Activated T-helper 9 cell treated with anti-CD3 and anti-CD28 coated beads, Interleukin-2, amount 50 U/mL, for 16 hours (primary cell): ENCODE measurements around the gene TSKS.

ENCODE experiments used
- DNase-seq: peaks from one replicate; pipeline ENCODE4 v3.0.0-alpha.2; 2020; ENCODE audit warnings: low read depth

The TSKS gene

DNA sequence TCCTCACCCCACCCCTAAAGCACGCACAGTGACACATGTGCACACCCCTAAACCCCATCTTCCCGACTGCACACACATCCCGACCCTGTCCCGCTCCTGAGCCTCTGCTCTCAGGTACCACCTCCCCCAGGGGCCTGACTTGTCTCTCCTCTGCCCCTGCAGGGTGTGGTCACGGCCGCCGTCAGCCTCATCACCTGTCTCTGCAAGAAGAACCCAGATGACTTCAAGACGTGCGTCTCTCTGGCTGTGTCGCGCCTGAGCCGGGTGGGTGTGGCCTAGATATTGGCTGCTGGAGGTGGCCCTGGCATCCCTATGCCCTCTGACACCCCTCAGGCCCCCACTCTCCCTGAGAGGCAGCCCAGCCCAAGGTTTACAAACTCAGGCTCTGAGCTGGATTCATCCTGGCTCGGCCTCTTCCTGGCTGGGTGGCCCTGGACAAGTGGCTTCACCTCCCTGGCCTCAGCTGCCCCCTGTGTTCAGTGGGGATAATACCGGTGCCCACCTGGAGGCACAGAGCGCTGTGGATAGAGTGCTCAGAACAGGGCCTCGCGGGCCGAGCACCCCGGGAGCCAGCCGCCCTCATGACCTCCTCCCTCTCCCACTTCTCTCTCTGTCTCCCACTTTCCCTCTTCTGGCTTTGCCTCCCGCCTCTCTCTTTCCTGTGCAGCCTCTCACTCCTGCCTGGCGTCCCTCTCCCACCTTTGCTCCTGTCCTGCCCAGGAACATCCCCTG lies 29.9 kb upstream of the TSKS start:
- no peak for DNase-seq

DNA sequence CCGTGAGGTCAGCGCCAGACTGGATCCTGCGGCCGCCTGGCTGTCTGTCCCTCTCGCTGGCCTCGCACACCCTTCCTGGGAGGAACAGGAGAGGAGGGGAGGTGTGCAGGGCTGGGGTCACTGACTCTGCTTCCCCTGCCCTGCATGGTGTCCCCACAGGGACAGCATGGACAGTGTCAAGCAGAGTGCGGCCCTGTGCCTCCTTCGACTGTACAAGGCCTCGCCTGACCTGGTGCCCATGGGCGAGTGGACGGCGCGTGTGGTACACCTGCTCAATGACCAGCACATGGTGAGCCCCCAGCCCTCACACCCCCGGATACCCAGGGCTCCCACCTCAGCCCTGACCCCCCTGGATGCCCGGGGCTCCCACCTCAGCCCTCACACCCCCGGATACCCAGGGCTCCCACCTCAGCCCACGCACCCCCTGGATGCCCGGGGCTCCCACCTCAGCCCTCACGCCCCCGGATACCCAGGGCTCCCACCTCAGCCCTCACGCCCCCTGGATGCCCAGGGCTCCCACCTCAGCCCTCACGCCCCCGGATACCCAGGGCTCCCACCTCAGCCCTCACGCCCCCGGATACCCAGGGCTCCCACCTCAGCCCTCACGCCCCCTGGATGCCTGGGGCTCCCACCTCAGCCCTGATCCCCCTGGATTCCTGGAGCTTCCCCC lies 28.8 kb upstream of the TSKS start:
- DNase-seq, result no peak

- no peak for DNase-seq
These were observed 27.8 kb upstream of the TSKS start for GRCh38 chr19:49790866-49791265.

DNA sequence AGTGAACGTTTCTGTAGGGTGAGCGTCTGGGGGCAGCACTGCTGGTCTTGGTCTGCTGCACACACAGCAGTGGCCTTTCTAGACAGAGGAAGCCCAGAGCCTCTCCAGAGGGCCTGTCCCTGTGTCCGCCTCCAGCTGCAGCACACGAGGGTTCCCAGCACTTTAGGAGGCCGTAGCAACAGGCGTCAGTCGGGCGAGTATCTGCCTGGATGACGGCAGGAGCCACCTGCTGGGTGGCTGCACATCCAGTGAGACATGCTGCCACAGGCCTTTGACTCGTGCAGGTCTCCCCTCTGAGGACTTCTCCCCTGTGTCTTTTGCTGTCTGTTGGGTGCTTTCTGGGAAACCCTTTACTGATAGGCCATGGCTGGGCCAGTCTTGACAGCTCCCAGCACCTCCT lies 25.8 kb upstream of the TSKS start:
- DNase-seq, result no peak

- no peak for DNase-seq
These were observed 24.6 kb upstream of the TSKS start for GRCh38 chr19:49787746-49788145.

DNA sequence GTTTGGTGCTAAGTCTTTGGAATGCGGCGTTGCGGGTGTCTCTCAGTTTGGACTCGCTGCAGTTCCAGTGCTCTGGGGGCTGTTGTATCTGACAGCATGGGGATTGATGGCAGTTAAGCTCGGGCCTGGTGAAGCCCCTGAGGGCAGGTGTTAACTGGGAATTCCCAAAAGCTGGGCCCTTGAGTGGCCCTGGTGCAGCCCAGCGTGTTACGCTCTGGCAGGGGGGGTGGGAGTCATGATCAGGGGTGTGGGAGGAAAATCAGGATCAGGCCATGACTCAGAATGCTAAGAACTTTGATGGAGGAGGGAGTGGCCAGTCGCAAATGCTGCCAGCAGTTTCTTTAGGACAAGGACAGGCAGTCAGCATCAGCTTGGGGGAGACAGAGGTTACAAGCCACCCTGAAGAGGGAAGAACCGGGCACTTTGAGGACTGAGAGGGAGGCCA lies 23.3 kb upstream of the TSKS start:
- no peak for DNase-seq

DNA sequence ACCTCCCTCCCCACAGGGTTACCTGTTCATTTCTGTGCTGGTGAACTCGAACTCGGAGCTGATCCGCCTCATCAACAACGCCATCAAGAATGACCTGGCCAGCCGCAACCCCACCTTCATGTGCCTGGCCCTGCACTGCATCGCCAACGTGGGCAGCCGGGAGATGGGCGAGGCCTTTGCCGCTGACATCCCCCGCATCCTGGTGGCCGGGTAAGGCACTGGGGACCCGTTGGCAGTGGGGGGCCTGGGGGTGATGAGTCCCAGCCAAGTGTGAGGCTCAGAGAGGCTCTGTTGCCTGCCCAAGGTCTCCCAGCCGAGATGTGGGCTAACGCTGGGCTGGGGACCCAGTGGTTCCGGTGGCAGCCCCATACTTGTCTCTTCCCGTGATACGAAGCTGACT lies 19.4 kb upstream of the TSKS start:
- no peak for DNase-seq

DNA sequence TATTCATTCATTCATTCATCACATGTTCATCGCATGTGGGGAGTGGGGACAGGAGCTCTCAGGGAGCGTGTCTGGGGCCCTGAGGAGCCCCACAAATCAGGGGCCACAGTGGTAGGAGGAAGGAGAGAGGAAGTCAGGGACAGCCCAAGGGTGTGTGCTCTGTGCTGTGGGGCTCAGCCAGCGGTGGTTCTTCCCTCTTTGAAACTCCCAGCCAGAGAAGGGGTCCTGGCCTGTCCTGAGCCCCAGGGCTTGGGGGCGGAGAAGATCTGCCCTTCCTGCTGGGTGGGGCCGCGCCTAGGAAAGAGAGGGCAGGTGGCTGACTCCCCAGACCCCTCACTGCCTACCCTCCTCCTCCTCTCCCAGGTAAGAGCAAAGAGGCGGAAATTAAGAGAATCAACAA lies 18.3 kb upstream of the TSKS start:
- DNase-seq, result no peak

DNA sequence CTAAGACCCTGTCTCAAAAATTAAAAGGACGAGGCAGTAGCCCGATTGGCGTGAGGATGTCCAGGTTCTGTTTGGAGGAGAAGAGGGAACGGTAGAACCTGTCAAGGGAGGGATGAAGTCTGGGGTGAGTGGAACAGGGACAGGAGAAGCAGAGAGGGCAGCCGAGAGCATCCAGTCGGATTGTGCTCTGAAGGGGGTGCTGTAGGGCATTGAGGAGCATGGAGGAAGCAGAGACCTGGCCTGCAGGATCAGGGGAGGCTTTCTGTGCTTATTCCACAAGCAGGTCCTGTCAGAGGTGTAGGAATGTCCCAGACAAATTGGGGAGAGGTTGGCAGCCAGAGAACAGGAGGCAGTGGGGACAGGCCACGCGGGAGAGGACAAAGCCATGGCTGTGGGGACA lies 17.8 kb upstream of the TSKS start:
- DNase-seq, result no peak

DNA sequence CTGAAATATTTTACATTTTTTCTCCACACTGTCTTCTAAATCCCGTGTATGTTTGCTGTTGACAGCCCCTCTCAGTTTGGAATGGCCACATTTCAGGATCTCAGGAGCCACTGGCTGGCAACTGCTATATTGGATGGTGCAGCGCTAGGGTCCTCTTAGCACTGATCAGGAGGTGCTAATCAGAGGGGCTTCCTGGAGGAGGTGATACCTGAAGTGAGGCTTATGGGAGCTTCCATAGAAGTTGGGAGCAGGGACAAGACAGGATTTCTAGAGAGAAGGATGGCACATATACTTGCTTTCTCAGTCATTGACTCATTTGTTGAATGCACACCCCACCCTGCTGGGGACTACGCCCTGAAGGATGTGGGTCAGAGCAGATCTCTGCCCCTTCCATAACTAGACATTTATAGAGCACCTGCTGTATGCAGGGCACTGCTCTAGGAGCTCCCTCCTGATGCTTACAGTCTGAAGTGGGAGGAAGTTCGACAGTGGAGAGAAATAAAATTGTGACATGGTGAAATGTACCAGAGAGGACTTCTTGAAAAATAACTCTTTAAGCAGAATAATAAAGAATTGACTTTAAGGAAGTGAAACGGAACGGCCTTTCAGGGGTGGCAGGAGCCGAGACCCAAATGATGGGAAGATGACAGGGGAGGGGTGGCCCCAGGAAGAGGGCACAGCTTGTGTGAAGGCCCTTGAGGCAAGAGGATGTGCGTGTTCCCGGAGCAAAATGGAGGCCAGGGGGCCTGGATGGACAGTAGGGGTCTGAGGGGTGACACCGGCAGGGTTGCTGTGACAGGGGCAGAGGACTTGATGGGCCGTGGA lies 16.8 kb upstream of the TSKS start:
- DNase-seq, result no peak

- DNase-seq, result no peak
These were observed 13.3 kb upstream of the TSKS start for GRCh38 chr19:49776371-49776764.

GRCh38 chr19:49775742-49776370 lies 12.8 kb upstream of the TSKS start:
- no peak for DNase-seq

- DNase-seq, result no peak
These were observed 11.9 kb upstream of the TSKS start for GRCh38 chr19:49774969-49775368.

- DNase-seq, result no peak
These were observed 10.7 kb upstream of the TSKS start for GRCh38 chr19:49773663-49774350.

GRCh38 chr19:49772850-49773432 lies 9.8 kb upstream of the TSKS start:
- DNase-seq, result no peak

GRCh38 chr19:49771674-49772139 lies 8.6 kb upstream of the TSKS start:
- DNase-seq, result no peak

- no peak for DNase-seq
These were observed 7.4 kb upstream of the TSKS start for GRCh38 chr19:49770529-49770928.

DNA sequence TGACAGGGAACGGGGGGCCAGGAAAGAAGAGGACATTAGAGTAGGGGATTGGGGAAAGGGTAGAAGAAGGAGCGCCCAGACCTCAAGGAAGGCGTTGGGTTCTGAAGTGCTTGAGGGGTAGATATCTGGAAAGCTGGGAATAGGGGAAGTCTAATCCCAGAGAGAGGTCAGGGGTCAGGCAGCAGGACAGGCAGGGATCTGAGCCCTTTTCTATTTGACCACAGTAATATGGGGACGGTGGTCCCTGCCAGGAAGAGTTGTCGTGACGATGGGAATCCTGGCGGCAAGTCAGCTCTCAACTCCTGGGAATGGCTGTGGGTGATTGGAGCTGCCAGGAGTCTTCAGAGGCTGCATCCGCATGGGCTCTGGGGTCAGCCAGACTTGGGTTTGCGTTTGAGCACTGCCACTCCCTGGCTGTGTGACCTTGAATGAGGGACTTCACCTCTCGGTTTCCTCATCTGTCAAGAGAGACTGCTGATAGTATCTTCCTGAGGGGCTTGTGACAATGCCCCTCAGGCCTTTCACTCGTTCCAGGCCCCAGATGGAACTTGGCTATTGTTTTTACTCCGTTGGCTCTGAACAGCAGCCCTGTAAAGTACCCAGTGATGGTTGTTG lies 5.0 kb upstream of the TSKS start:
- no peak for DNase-seq

DNA sequence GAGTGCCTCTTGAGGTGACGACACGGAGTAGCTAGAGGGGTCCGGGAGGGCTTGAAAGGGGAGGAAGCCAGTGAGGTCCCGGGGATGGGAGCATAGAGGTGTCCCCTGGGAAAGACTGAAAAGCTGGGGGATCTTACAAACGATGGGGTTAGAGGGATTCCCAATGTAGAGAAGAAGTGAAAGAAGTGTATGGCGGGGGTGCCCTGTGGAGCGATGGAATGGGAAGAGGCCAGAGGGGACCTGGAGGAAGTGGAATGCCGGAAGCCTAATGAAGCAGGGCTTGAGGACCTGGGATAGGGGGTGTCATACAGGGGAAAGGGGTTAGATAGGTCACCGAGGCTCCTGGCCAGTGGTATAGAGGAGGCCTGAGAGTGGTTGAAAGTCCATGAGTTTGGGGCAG lies 4.3 kb upstream of the TSKS start:
- DNase-seq, result no peak

DNA sequence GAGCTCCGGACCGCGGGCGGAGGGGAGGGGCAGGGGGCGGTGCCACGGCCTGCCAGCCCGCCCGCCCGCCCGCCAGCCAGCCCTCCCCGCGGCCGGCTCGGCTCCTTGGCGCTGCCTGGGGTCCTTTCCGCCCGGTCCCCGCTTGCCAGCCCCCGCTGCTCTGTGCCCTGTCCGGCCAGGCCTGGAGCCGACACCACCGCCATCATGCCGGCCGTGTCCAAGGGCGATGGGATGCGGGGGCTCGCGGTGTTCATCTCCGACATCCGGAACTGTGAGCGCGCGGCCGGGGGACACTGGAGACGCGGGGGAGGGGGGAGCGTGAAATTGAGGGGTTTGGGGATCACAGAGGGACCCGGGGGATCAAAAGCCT lies 3.8 kb upstream of the TSKS start, which contains the start of gene AP2A1:
Gene AP2A1 (plus strand): TSS at position 72 of the 370 bp plus-strand sequence. CDS start 133 bp downstream, at position 205.
- DNase-seq, result no peak
